CD4-positive, alpha-beta memory T cell (primary cell): ENCODE data around the gene TUFT1. TPM values are rescaled to one million over a fixed set of nuclear protein-coding genes. Genes with fewer than 3 reads are reported as not detected.

Experiments used
- CTCF ChIA-PET: fragments of 350-600 bp; sonication (Branson Sonifier 250); formaldehyde crosslinking; loops from one replicate; lab custom pipeline; 2021; ENCODE audit warnings: inconsistent platforms; ENCODE audit not compliant: partially characterized antibody; lab: Charles Lee
- POLR2A ChIA-PET: fragments of 350-600 bp; sonication (Branson Sonifier 250); formaldehyde crosslinking; loops from one replicate; lab custom pipeline; 2021; ENCODE audit not compliant: partially characterized antibody; lab: Charles Lee
- DNase-seq, 5 donors: peaks; one replicate each; pipeline versions ENCODE4 v3.0.0 to v3.0.0-alpha.2; 2020 to 2022; ENCODE audit warnings: mixed read lengths in 1 of 5
- H3K27ac ChIP-seq: one replicate; pipeline ENCODE4 v1.7.0; 2013; ENCODE audit warnings: low read depth, low read length
- H3K27me3 ChIP-seq: 2 replicates; pipeline ENCODE4 v1.7.0; 2013; ENCODE audit warnings: mild to moderate bottlenecking, low read length, moderate library complexity; ENCODE audit not compliant: insufficient read depth
- H3K36me3 ChIP-seq: 2 replicates; pipeline ENCODE4 v1.7.0; 2013; ENCODE audit warnings: mild to moderate bottlenecking, low read length, moderate library complexity; ENCODE audit not compliant: insufficient read depth
- H3K4me1 ChIP-seq: 2 replicates; pipeline ENCODE4 v1.7.0; 2013; ENCODE audit warnings: mild to moderate bottlenecking, low read length, moderate library complexity; ENCODE audit not compliant: insufficient read depth
- H3K4me3 ChIP-seq, 2 donors: one replicate each; pipeline ENCODE4 v1.7.0; 2013; ENCODE audit warnings: low read length in 2 of 2, mild to moderate bottlenecking in 1 of 2
- H3K9me3 ChIP-seq, 2 donors: one replicate each; pipeline ENCODE4 v1.7.0; 2013; ENCODE audit warnings: low read length in 2 of 2, control low read depth in 1 of 2; ENCODE audit not compliant: control insufficient read depth in 1 of 2
- H3K27ac Mint-ChIP-seq, 7 donors: one replicate each; pipeline ENCODE4 v1.8.0; 2020 to 2021; ENCODE audit warnings: mixed read lengths in 7 of 7, mild to moderate bottlenecking in 6 of 7, inconsistent platforms in 3 of 7, moderate library complexity in 3 of 7
- H3K27me3 Mint-ChIP-seq, 2 donors: one replicate each; pipeline ENCODE4 v1.8.0; 2020 to 2021; ENCODE audit warnings: mixed read lengths in 2 of 2
- H3K36me3 Mint-ChIP-seq, 2 donors: one replicate each; pipeline ENCODE4 v1.8.0; 2020 to 2021; ENCODE audit warnings: mixed read lengths in 2 of 2, inconsistent platforms in 1 of 2, mild to moderate bottlenecking in 1 of 2
- H3K4me1 Mint-ChIP-seq, 4 donors: one replicate each; pipeline ENCODE4 v1.8.0; 2020 to 2021; ENCODE audit warnings: mixed read lengths in 4 of 4, mild to moderate bottlenecking in 1 of 4
- H3K4me3 Mint-ChIP-seq, 8 donors: one replicate each; pipeline ENCODE4 v1.8.0; 2020 to 2021; ENCODE audit warnings: mixed read lengths in 8 of 8, mild to moderate bottlenecking in 7 of 8, moderate library complexity in 6 of 8, inconsistent platforms in 3 of 8
- H3K9me3 Mint-ChIP-seq, 8 donors: one replicate each; pipeline ENCODE4 v1.8.0; 2020 to 2021; ENCODE audit warnings: mixed read lengths in 8 of 8, mild to moderate bottlenecking in 5 of 8, inconsistent platforms in 3 of 8, moderate library complexity in 1 of 8
- intact Hi-C: fragments of 100-400 bp; cut with micrococcal nuclease; formaldehyde crosslinking; loops from one replicate; pipeline ENCODE4 v1.15.1; 2023
- polyA plus RNA-seq, 2 donors: library from polyadenylated mRNA; unstranded; fragments of 300-500 nt; fragmentation: Illumina TruSeq; gene quantifications; one replicate each; pipeline ENCODE4 v1.2.3, GENCODE V29; 2021
- total RNA-seq, 2 experiments: library from RNA; stranded (reverse); gene quantifications; one replicate each; pipeline ENCODE4 v1.2.3, GENCODE V29; 2021

TUFT1 gene
- total and polyA plus RNA-seq, 4 experiments from 2014 or later, result 3.5 to 5.3 (median 4.7) TPM

DNA sequence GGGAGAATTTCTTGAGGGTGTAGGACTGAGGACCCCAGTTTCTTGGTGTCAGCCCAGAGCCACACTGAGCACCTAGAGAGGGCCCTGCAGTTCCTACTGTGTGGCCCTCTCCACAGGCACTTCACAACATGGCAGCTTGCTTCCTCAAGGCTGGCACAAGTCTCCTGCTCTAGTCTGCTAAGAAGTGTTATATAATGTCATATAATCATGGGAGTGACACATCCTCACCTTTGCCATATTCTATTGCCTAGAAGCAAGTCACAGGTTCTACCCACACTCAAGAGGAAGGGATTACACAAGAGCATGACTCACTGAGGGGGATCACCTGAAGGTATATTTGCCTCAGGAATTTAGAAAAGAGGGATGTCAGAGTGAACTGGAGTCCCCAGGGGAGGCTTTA is 66.3 kb downstream of the TUFT1 start:
- H3K27me3 Mint-ChIP-seq, result peaks cover 5 to 10% of the 10 kb centered on the region in 2 donors
- ChIA-PET POLR2A (no interaction called here), CTCF (interaction anchor here (4.9 kb wide), 1 partner anchor 13 kb away, joined by 33 read pairs; no protein-coding TSS in a partner anchor)
- H3K4me1 Mint-ChIP-seq, result peaks cover 0 to 2% (median 1%) of the 10 kb centered on the region in 4 donors
- intact Hi-C loops, result no loop called here
- H3K4me3 Mint-ChIP-seq, result no peak overlapping the region
- no peak for DNase-seq
- Histone ChIP-seq H3K4me3 (no peak overlapping the region), H3K36me3 (no peaks in the 10 kb centered on the region), H3K27me3 (no peaks in the 10 kb centered on the region), H3K4me1 (peaks cover 2% of the 10 kb centered on the region), H3K9me3 (no peaks in the 10 kb centered on the region), H3K27ac (no peak overlapping the region)
- H3K36me3 Mint-ChIP-seq, result no peaks in the 10 kb centered on the region
- H3K27ac Mint-ChIP-seq, result no peak overlapping the region
- H3K9me3 Mint-ChIP-seq, result no peaks in the 10 kb centered on the region

DNA sequence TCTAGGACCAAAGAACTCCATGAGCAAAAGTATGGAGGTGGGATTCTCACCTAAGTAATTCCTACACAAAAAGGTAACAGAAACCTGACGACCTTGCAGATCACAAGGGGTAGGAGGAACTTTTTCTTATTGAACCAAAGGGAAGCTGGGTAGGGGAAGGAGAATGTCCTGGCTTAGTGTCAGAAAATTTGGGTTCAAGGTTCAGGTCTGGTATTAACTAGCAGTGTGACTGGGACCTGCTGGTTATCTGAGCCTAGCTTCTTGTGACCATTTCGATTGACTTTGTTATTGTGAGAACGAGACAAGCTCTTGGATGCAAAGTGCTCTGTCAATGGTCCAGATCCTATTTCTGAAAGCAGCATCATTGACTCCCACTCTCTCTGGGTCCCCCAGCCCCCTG is 66.7 kb downstream of the TUFT1 start:
- no peak for DNase-seq
- Mint-ChIP-seq H3K36me3 (no peaks in the 10 kb centered on the region), H3K4me3 (no peak overlapping the region), H3K27ac (no peak overlapping the region), H3K27me3 (peaks cover 5 to 10% of the 10 kb centered on the region in 2 donors), H3K4me1 (peaks cover 3 to 7% (median 5%) of the 10 kb centered on the region in 4 donors), H3K9me3 (no peaks in the 10 kb centered on the region)
- Histone ChIP-seq H3K9me3 (no peaks in the 10 kb centered on the region), H3K27ac (no peak overlapping the region), H3K4me1 (peaks cover 5% of the 10 kb centered on the region), H3K36me3 (no peaks in the 10 kb centered on the region), H3K27me3 (no peaks in the 10 kb centered on the region), H3K4me3 (no peak overlapping the region)
- ChIA-PET CTCF (interaction anchor here (4.9 kb wide), 1 partner anchor 13 kb away, joined by 33 read pairs; no protein-coding TSS in a partner anchor), POLR2A (no interaction called here)
- intact Hi-C loops, result no loop called here

DNA sequence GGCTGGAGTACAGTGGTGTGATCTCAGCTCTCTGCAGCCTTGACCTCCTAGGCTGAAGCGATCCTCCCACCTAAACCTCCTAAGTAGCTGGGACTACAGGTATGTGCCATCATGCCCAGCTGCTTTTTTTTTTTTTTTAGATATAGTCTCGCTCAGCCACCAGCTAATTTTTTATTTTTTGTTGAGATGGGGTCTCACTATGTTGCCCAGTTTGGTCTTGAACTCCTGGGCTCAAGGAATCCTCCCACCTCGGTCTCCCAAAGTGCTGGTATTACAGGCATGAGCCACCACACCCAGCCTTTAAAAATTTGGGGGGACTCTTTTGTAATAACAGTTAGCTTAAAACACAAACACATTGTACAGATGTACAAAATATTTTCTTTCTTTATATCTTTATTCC is 70.0 kb downstream of the TUFT1 start:
- H3K36me3 Mint-ChIP-seq, result peaks cover under 1 to 7% of the 10 kb centered on the region in 2 donors
- Histone ChIP-seq H3K4me1 (peaks cover 27% of the 10 kb centered on the region), H3K27me3 (no peaks in the 10 kb centered on the region), H3K9me3 (no peaks in the 10 kb centered on the region), H3K36me3 (peaks cover 3% of the 10 kb centered on the region), H3K27ac (no peak overlapping the region), H3K4me3 (no peak overlapping the region)
- no peak overlapping the region for H3K4me3 Mint-ChIP-seq
- no peaks in the 10 kb centered on the region for H3K9me3 Mint-ChIP-seq
- no peak overlapping the region for H3K27ac Mint-ChIP-seq
- ChIA-PET POLR2A (interaction anchor here (0.6 to 0.7 kb wide), 2 partner anchors 74 to 146 kb away, joined by 3 to 4 read pairs; no protein-coding TSS in a partner anchor), CTCF (interaction anchor here (0.9 to 2.0 kb wide), 4 partner anchors 16 to 270 kb away, joined by 3 to 7 read pairs (median 4); no protein-coding TSS in a partner anchor)
- intact Hi-C loops, result loop anchor here (5.0 kb wide), 2 partner anchors 153 to 227 kb away; partner anchors contain the start of genes C2CD4D and POGZ
- peaks cover 19 to 29% (median 24%) of the 10 kb centered on the region in 4 donors for H3K4me1 Mint-ChIP-seq
- peaks cover 1 to 3% of the 10 kb centered on the region in 2 donors for H3K27me3 Mint-ChIP-seq
- DNase-seq, result no peak

DNA sequence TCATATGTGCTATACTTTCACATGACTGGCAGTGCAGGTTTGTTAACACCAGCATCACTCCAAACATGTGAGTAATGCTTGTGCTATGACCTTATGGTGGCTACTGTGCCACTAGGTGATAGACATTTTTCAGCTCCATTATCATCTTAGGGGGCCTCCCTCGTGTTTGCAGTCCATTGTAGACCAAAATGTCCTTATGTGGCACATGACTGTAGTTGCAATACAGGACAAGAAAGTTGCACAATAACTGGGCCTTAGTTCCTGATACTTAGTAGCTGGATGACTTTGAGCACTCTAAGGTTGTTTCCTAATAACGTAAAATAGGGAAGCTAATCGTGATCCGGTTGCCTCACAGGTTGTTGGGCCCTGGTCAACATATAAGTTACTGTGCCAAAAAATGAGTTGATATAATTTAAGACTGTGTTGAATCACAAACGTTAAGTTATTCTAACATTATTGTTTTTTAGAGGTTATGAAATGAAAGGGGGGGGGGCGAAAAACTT is 71.2 kb downstream of the TUFT1 start:
- Mint-ChIP-seq H3K27me3 (peaks cover 0 to 1% of the 10 kb centered on the region in 2 donors), H3K27ac (peak overlapping the region; percentile 70 to 97 (median 95)), H3K4me3 (peak overlapping the region; percentile 81 to 100 (median 99)), H3K36me3 (peaks cover 4 to 11% of the 10 kb centered on the region in 2 donors), H3K4me1 (peaks cover 27 to 41% (median 34%) of the 10 kb centered on the region in 4 donors), H3K9me3 (no peaks in the 10 kb centered on the region)
- POLR2A ChIA-PET, result interaction anchor here (0.7 to 1.8 kb wide), 5 partner anchors 8 to 152 kb away, joined by 3 to 7 read pairs (median 4); partner anchors contain the start of genes MRPL9 and POGZ
- peak overlapping the region; percentile 87 for H3K27ac ChIP-seq
- no peaks in the 10 kb centered on the region for H3K9me3 ChIP-seq
- no peak for DNase-seq
- H3K4me3 ChIP-seq, result no peak overlapping the region
- peaks cover 32% of the 10 kb centered on the region for H3K4me1 ChIP-seq
- H3K27me3 ChIP-seq, result no peaks in the 10 kb centered on the region
- CTCF ChIA-PET, result interaction anchor here (1.0 kb wide), 1 partner anchor 18 kb away, joined by 4 read pairs; no protein-coding TSS in a partner anchor
- intact Hi-C loops, result loop anchor here (1.0 to 5.0 kb wide), 4 partner anchors 17 to 226 kb away; partner anchors contain the start of genes C2CD4D, POGZ and TDRKH
- H3K36me3 ChIP-seq, result peaks cover 6% of the 10 kb centered on the region

DNA sequence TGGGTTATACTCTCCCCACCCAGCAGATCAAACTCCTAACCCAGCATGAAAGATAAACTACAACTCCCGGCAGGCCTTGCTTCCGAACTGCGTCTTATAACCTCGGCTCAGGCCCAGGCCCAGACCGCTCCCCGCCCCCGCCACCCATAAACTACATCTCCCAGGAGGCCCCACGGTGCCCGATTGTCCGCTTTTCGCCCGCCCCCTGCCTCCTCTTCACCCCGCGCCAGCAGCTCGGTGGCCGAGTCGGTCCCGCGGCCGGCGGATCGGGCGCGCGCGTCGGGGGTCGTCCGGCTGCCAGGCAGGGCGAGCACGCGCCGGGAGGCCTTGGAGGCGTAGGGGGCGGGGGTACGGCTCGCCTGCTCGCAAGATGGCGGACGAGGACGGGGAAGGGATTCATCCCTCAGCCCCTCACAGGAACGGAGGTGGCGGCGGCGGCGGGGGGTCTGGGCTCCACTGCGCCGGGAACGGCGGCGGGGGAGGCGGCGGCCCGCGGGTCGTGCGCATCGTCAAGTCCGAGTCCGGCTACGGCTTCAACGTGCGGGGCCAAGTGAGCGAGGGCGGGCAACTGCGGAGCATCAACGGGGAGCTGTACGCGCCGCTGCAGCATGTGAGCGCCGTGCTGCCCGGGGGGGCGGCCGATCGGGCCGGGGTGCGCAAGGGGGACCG is 71.9 kb downstream of the TUFT1 start, which contains the start of gene SNX27:
SNX27 (plus strand) TSS at position 219 of the 669 bp plus-strand sequence; CDS start at position 371, 152 bp downstream.
- peak; percentile 87 to 96 (median 89) for DNase-seq
- Histone ChIP-seq H3K4me3 (peak within 1 kb of the TSS; percentile 73 to 77), H3K27ac (peak within 1 kb of the TSS; percentile 87), H3K9me3 (no peaks in the 10 kb centered on the region), H3K36me3 (peaks cover 6% of the 10 kb centered on the region), H3K27me3 (no peaks in the 10 kb centered on the region), H3K4me1 (peaks cover 32% of the 10 kb centered on the region)
- POLR2A ChIA-PET, result interaction anchor here (0.6 to 1.8 kb wide), 10 partner anchors 9 to 293 kb away, joined by 3 to 7 read pairs (median 3); partner anchors contain the start of genes C2CD4D, MRPL9 and POGZ
- Mint-ChIP-seq H3K4me3 (peak within 1 kb of the TSS; percentile 98 to 100 (median 99)), H3K27ac (peak within 1 kb of the TSS; percentile 89 to 99 (median 97)), H3K36me3 (peaks cover 4 to 13% of the 10 kb centered on the region in 2 donors), H3K9me3 (no peaks in the 10 kb centered on the region), H3K27me3 (peaks cover 0 to 1% of the 10 kb centered on the region in 2 donors), H3K4me1 (peaks cover 31 to 46% (median 39%) of the 10 kb centered on the region in 4 donors)
- CTCF ChIA-PET, result interaction anchor here (1.0 kb wide), 2 partner anchors 18 to 168 kb away, joined by 3 to 4 read pairs; no protein-coding TSS in a partner anchor
- intact Hi-C loops, result loop anchor here (1.0 to 5.0 kb wide), 5 partner anchors 18 to 225 kb away; partner anchors contain the start of genes C2CD4D, CGN, POGZ and TDRKH

DNA sequence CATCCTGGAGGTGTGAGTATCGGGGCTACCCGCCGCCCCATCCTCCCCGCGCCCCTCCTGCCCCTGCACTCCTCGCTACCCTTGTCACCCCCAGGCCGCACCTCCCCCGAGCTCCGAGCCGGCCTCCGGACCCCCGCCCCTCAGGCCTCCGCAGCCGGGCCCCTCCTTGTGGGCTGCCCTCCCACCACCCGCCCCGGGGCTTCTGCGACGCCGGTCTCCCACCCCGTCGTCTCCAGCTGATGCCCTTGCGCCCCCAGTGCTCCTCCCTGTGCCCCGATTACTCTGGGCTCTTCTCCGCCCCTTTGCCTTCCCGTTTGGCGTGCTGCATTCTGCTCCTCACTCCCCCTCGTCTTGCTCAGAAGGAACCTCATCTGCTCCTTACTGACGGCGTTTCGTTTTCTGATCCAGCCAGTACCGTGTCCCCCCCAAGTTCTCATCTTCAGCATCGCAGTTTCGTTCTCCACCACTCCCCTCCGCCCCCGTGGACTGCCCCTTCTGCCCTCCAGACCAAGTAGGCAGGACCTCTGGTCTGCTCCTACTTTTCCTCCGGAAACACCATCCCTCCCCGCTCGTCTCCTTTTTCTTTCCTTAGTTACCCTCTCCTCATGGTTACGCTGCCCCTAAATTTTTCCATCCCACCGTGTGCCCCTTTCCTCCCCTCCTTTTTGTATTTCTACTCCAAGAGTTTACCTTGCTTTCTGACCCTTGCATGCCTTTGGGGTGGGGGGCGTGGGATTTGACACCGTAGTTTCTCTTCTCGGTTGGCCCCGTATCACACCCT is 72.6 kb downstream of the TUFT1 start:
- Mint-ChIP-seq H3K9me3 (no peaks in the 10 kb centered on the region), H3K4me3 (peak overlapping the region; percentile 98 to 100 (median 99)), H3K27ac (peak overlapping the region; percentile 89 to 99 (median 97)), H3K27me3 (peaks cover 0 to 1% of the 10 kb centered on the region in 2 donors), H3K36me3 (peaks cover 4 to 13% of the 10 kb centered on the region in 2 donors), H3K4me1 (peaks cover 32 to 50% (median 40%) of the 10 kb centered on the region in 4 donors)
- peak overlapping the region; percentile 73 to 77 for H3K4me3 ChIP-seq
- ChIA-PET CTCF (interaction anchor here (1.0 kb wide), 1 partner anchor 168 kb away, joined by 3 read pairs; no protein-coding TSS in a partner anchor), POLR2A (interaction anchor here (0.6 to 1.8 kb wide), 7 partner anchors 8 to 292 kb away, joined by 3 to 7 read pairs (median 3); partner anchors contain the start of genes C2CD4D and MRPL9)
- peak in 4 of 5 donors; percentile 6 to 56 (median 22) for DNase-seq
- H3K27me3 ChIP-seq, result no peaks in the 10 kb centered on the region
- intact Hi-C loops, result loop anchor here (1.0 to 5.0 kb wide), 3 partner anchors 101 to 225 kb away; partner anchors contain the start of genes C2CD4D, CGN and POGZ
- H3K9me3 ChIP-seq, result no peaks in the 10 kb centered on the region
- peaks cover 32% of the 10 kb centered on the region for H3K4me1 ChIP-seq
- peaks cover 6% of the 10 kb centered on the region for H3K36me3 ChIP-seq
- peak overlapping the region; percentile 87 for H3K27ac ChIP-seq
